SK-N-SH (cell line): ENCODE data around the gene FBXO33. TPM values are rescaled to one million over a fixed set of nuclear protein-coding genes. Genes with fewer than 3 reads are reported as not detected.

Experiments
- CTCF ChIA-PET: fragments of 300-600, 350-600 bp; formaldehyde crosslinking; extraction: SDS; loops from one replicate; lab custom pipeline; 2021; lab: Yijun Ruan, JAX
- POLR2A ChIA-PET: fragments of 350-600 bp; sonication (Branson Sonifier 250); formaldehyde crosslinking; extraction: SDS; loops from one replicate; lab custom pipeline; 2020; ENCODE audit warnings: antibody characterized with exemption, inconsistent platforms; lab: Yijun Ruan, JAX
- DNase-seq: peaks from one replicate; pipeline ENCODE4 v3.0.0; 2012
- H2AFZ ChIP-seq: fragments of 200-600 bp; sonication (generic); 2 replicates; pipeline ENCODE4 v1.8.1; 2016; ENCODE audit warnings: antibody characterized with exemption, mild to moderate bottlenecking, low read depth
- H3F3A ChIP-seq: fragments of 200-600 bp; sonication (generic); replicated peaks from 2 replicates; pipeline ENCODE3; 2016; ENCODE audit warnings: antibody characterized with exemption, mild to moderate bottlenecking; ENCODE audit not compliant: insufficient read depth
- H3K27ac ChIP-seq, 2 experiments: fragments of 200-500 bp in 1 of 2; fragments of 200-600 bp in 1 of 2; sonication (Bioruptor generic) in 1 of 2; sonication (generic), shearing (Covaris generic) in 1 of 2; 2 replicates each; pipeline versions ENCODE4 v1.5.1 to v1.6.1; 2014 to 2016; ENCODE audit warnings: low read depth in 2 of 2, inconsistent platforms in 1 of 2, low read length in 1 of 2, mild to moderate bottlenecking in 1 of 2, mixed read lengths in 1 of 2
- H3K27me3 ChIP-seq: fragments of 200-600 bp; sonication (generic), shearing (Covaris generic); 2 replicates; pipeline ENCODE4 v1.6.1; 2016; ENCODE audit warnings: mixed run types; ENCODE audit not compliant: insufficient read depth
- H3K36me3 ChIP-seq, 2 experiments: fragments of 200-500 bp in 1 of 2; fragments of 200-600 bp in 1 of 2; sonication (Bioruptor generic) in 1 of 2; sonication (generic) in 1 of 2; replicated peaks in 1 of 2; 2 replicates each; pipeline versions ENCODE3 to v1.5.1; 2014 to 2016; ENCODE audit warnings: low read length in 1 of 2, mild to moderate bottlenecking in 1 of 2; ENCODE audit not compliant: insufficient read depth in 2 of 2, control insufficient read depth in 1 of 2
- H3K4me1 ChIP-seq, 2 experiments: fragments of 200-500 bp in 1 of 2; fragments of 200-600 bp in 1 of 2; sonication (Bioruptor generic) in 1 of 2; sonication (generic), shearing (Covaris generic) in 1 of 2; 2 replicates each; pipeline versions ENCODE4 v1.5.1 to v1.6.1; 2014 to 2016; ENCODE audit warnings: low read depth in 1 of 2, low read length in 1 of 2, mixed run types in 1 of 2; ENCODE audit not compliant: insufficient read depth in 2 of 2, control insufficient read depth in 1 of 2
- H3K4me2 ChIP-seq: fragments of 200-600 bp; sonication (generic), shearing (Covaris generic); 2 replicates; pipeline ENCODE4 v1.6.1; 2017; ENCODE audit warnings: mixed run types
- H3K4me3 ChIP-seq, 2 experiments: fragments of 200-500 bp in 1 of 2; fragments of 200-600 bp in 1 of 2; sonication (Bioruptor generic) in 1 of 2; sonication (generic), shearing (Covaris generic) in 1 of 2; 2 replicates each; pipeline versions ENCODE4 v1.5.1 to v1.8.1; 2014 to 2016; ENCODE audit warnings: low read depth in 2 of 2, inconsistent platforms in 1 of 2, low read length in 1 of 2, mild to moderate bottlenecking in 1 of 2, mixed read lengths in 1 of 2, moderate library complexity in 1 of 2
- H3K79me2 ChIP-seq: fragments of 200-600 bp; sonication (generic); 2 replicates; pipeline ENCODE4 v1.8.1; 2017; ENCODE audit warnings: mild to moderate bottlenecking; ENCODE audit not compliant: insufficient read depth
- H3K9ac ChIP-seq: fragments of 200-600 bp; sonication (generic); 2 replicates; pipeline ENCODE4 v1.6.1; 2017; ENCODE audit warnings: mixed run types
- H3K9me2 ChIP-seq: fragments of 200-600 bp; sonication (generic); 2 replicates; pipeline ENCODE4 v1.6.1; 2017; ENCODE audit warnings: mixed run types
- H3K9me3 ChIP-seq: fragments of 200-600 bp; sonication (generic); 2 replicates; pipeline ENCODE4 v1.6.1; 2017; ENCODE audit warnings: mixed run types, mild to moderate bottlenecking, moderate library complexity
- H4K20me1 ChIP-seq: fragments of 200-600 bp; sonication (generic); 2 replicates; pipeline ENCODE4 v1.6.1; 2017; ENCODE audit warnings: mild to moderate bottlenecking, mixed run types; ENCODE audit not compliant: insufficient read depth
- CTCF ChIP-seq: fragments of 200-600 bp; sonication (generic); IDR thresholded peaks from 2 replicates; pipeline ENCODE4 v1.6.1; 2017; ENCODE audit warnings: antibody characterized with exemption, mild to moderate bottlenecking, moderate library complexity
- ELF1 ChIP-seq: IDR thresholded peaks from 2 replicates; pipeline ENCODE4 v1.4.0; 2012
- EZH2phosphoT487 ChIP-seq: fragments of 200-600 bp; sonication (generic); IDR thresholded peaks from 2 replicates; pipeline ENCODE4 v1.6.1; 2017; ENCODE audit warnings: low read depth, mixed run types, mild to moderate bottlenecking, antibody characterized with exemption, moderate library complexity, borderline replicate concordance
- GABPA ChIP-seq: IDR thresholded peaks from 2 replicates; pipeline ENCODE4 v1.4.0; 2012; ENCODE audit warnings: low read depth, mild to moderate bottlenecking
- GATA2 ChIP-seq: sonication (generic); formaldehyde crosslinking; IDR thresholded peaks from 2 replicates; pipeline ENCODE4 v1.5.0; 2020; ENCODE audit warnings: mild to moderate bottlenecking, missing genetic modification reagents
- IRF3 ChIP-seq: fragments of 150-350 bp; IDR thresholded peaks from 2 replicates; pipeline ENCODE4 v1.6.1; 2016; ENCODE audit warnings: mild to moderate bottlenecking, low read depth, low read length
- MEF2A ChIP-seq: IDR thresholded peaks from 2 replicates; pipeline ENCODE4 v1.4.0; 2012; ENCODE audit warnings: low read depth, borderline replicate concordance
- MXI1 ChIP-seq: IDR thresholded peaks from 2 replicates; pipeline ENCODE4 v1.6.1; 2012; ENCODE audit warnings: mild to moderate bottlenecking, low read depth, low read length, improper control_type of control experiment
- NFIC ChIP-seq: IDR thresholded peaks from 2 replicates; pipeline ENCODE4 v1.4.0; 2012; ENCODE audit warnings: borderline replicate concordance
- POLR2AphosphoS5 ChIP-seq: IDR thresholded peaks from 2 replicates; pipeline ENCODE4 v1.6.1; 2012; ENCODE audit warnings: low read depth, low read length
- REST ChIP-seq: IDR thresholded peaks from 2 replicates; pipeline ENCODE4 v1.6.1; 2012; ENCODE audit warnings: mild to moderate bottlenecking, low read depth, low read length, moderate library complexity
- RFX5 ChIP-seq: IDR thresholded peaks from 2 replicates; pipeline ENCODE4 v1.6.1; 2012; ENCODE audit warnings: mild to moderate bottlenecking, improper control_type of control experiment, low read length
- RXRA ChIP-seq: IDR thresholded peaks from 2 replicates; pipeline ENCODE4 v1.4.0; 2012; ENCODE audit warnings: low read depth, mild to moderate bottlenecking, borderline replicate concordance
- SIN3A ChIP-seq: IDR thresholded peaks from 2 replicates; pipeline ENCODE4 v1.6.1; 2012; ENCODE audit warnings: low read depth, mild to moderate bottlenecking, low read length, moderate library complexity, borderline replicate concordance
- TCF12 ChIP-seq: IDR thresholded peaks from 2 replicates; pipeline ENCODE4 v1.4.0; 2012
- TEAD4 ChIP-seq: IDR thresholded peaks from 2 replicates; pipeline ENCODE4 v1.4.0; 2012; ENCODE audit warnings: mild to moderate bottlenecking, borderline replicate concordance; ENCODE audit not compliant: insufficient read depth
- USF1 ChIP-seq: IDR thresholded peaks from 2 replicates; pipeline ENCODE4 v1.4.0; 2012; ENCODE audit warnings: low read depth, borderline replicate concordance
- USF2 ChIP-seq: fragments of 150-350 bp; IDR thresholded peaks from 2 replicates; pipeline ENCODE4 v1.6.1; 2017; ENCODE audit warnings: antibody characterized with exemption, low read length, low read depth, borderline replicate concordance
- YY1 ChIP-seq: IDR thresholded peaks from 2 replicates; pipeline ENCODE4 v1.4.0; 2012; ENCODE audit warnings: low read depth, mild to moderate bottlenecking
- WGBS: methylation state at CpG from one replicate; pipeline ENCODE4 v1.1.6; 2017; ENCODE audit warnings: low lambda C conversion rate; 5-methylcytosine and 5-hydroxymethylcytosine counted together
- polyA plus RNA-seq, 3 experiments: library from polyadenylated mRNA; depleted of rRNA; stranded (reverse); fragments of >200 nt; gene quantifications; 2 replicates each; pipeline ENCODE4 v1.2.3, GENCODE V29; 2012

The FBXO33 gene
- polyA plus RNA-seq (2012; rRNA removed) = 4.2 and 6.3 TPM in 2 replicates
- 5.7 and 5.8 TPM in 2 replicates for polyA plus RNA-seq (2012; cell fraction: cytosol; rRNA removed)
- 2.4 and 5.1 TPM in 2 replicates for polyA plus RNA-seq (2012; cell fraction: nucleus; rRNA removed)

- no peaks in the 10 kb centered on the region for H3F3A ChIP-seq
- no peaks in the 10 kb centered on the region for H3K9me3 ChIP-seq
- 2% methylated on average over 11 of the region's 47 CpGs for WGBS
- CTCF ChIA-PET = interaction anchor here (1.0 to 1.4 kb wide), 3 partner anchors 32 to 296 kb away, joined by 3 to 4 read pairs (median 3); partner anchors contain the start of gene TRAPPC6B
- peak within 1 kb of the TSS; percentile 95 for H3K27ac ChIP-seq
- H3K36me3 ChIP-seq = no peaks in the 10 kb centered on the region
- H3K9me2 ChIP-seq = no peaks in the 10 kb centered on the region
- H3K9ac ChIP-seq = peak within 1 kb of the TSS; percentile 92
- peaks cover 0 to 7% of the 10 kb centered on the region in 2 experiments; a peak in 2 of 4 replicates for H3K4me1 ChIP-seq
- H3K4me2 ChIP-seq = peak within 1 kb of the TSS; percentile 76
- no peaks in the 10 kb centered on the region; the same call in 1 of the 2 replicates for H4K20me1 ChIP-seq
- H3K27me3 ChIP-seq = no peaks in the 10 kb centered on the region
- DNase-seq = peak; percentile 87
- peak within 1 kb of the TSS; percentile 94 for H2AFZ ChIP-seq
- H3K79me2 ChIP-seq = peaks cover 38% of the 10 kb centered on the region
- POLR2A ChIA-PET = interaction anchor here (1.3 to 2.2 kb wide), 2 partner anchors 262 to 329 kb away, joined by 6 to 7 read pairs; partner anchors contain the start of genes SEC23A and TRAPPC6B
- TF ChIP-seq ELF1 = peak; percentile 55
- peak; percentile 44; the same call in 1 of the 2 replicates for TF ChIP-seq USF2
- TF ChIP-seq RXRA = no peak
- peak; percentile 87 for TF ChIP-seq USF1
- H3K4me3 ChIP-seq = peak within 1 kb of the TSS; percentile 69 to 70
These were observed at the start of gene FBXO33 for GRCh38 chr14:39432179-39432618. FBXO33 (minus strand) TSS chr14:39432433; CDS start chr14:39432162, 271 bp downstream.

- Histone ChIP-seq H3K9me3 (no peaks in the 10 kb centered on the region), H2AFZ (no peak overlapping the region), H3K4me3 (no peak overlapping the region), H3K27ac (no peak overlapping the region), H3K9ac (no peak overlapping the region), H3K27me3 (no peaks in the 10 kb centered on the region), H3K79me2 (no peaks in the 10 kb centered on the region), H3K36me3 (no peaks in the 10 kb centered on the region), H4K20me1 (no peaks in the 10 kb centered on the region), H3K9me2 (no peaks in the 10 kb centered on the region), H3K4me1 (no peaks in the 10 kb centered on the region), H3K4me2 (no peak overlapping the region), H3F3A (no peaks in the 10 kb centered on the region)
- ChIA-PET POLR2A (no interaction called here), CTCF (no interaction called here)
- no peak for DNase-seq
- WGBS = 50% methylated on average over 1 of the region's 1 CpG
- no peak for TF ChIP-seq SIN3A
- no peak for TF ChIP-seq NFIC
- no peak for TF ChIP-seq TEAD4
- TF ChIP-seq YY1 = no peak
- no peak for TF ChIP-seq POLR2AphosphoS5
- TF ChIP-seq GABPA = no peak
- TF ChIP-seq RXRA = no peak
- no peak for TF ChIP-seq IRF3
- TF ChIP-seq RFX5 = no peak
- TF ChIP-seq GATA2 = no peak
- no peak for TF ChIP-seq MEF2A
- TF ChIP-seq CTCF = no peak
- no peak for TF ChIP-seq EZH2phosphoT487
- no peak for TF ChIP-seq TCF12
- no peak for TF ChIP-seq MXI1
- no peak for TF ChIP-seq REST
These were observed 42.2 kb upstream of the FBXO33 start for GRCh38 chr14:39474416-39474911.
